K562 (cell line): ENCODE data around the gene ATXN1. TPM values are rescaled to one million over a fixed set of nuclear protein-coding genes. Genes with fewer than 3 reads are reported as not detected.

Experiments
- ATAC-seq: fragments of 200-7000 bp; cut with Tn5 transposase; 3 replicates; pipeline ENCODE4 v1.9.1; 2020; ENCODE audit warnings: moderate library complexity
- BruUV-seq: library from RNA; stranded (reverse); fragments of 400-500 nt; replicated peaks from 2 replicates; lab custom pipeline; 2021; lab: Mats Ljungman, UMichigan
- CTCF ChIA-PET: fragments of 300-600 bp; formaldehyde crosslinking; extraction: SDS; loops from one replicate; lab custom pipeline; 2021; ENCODE audit warnings: low intra/inter-chr PET ratio; lab: Yijun Ruan, JAX
- POLR2A ChIA-PET: fragments of 300-600, 350-650 bp; sonication (Branson Sonifier 250); formaldehyde crosslinking; extraction: SDS; loops from one replicate; lab custom pipeline; 2021; ENCODE audit warnings: antibody characterized with exemption, inconsistent platforms; lab: Yijun Ruan, JAX
- DNase-seq, 4 experiments: peaks; one replicate each; pipeline versions ENCODE4 v3.0.0 to v3.0.0-alpha.2; 2011 to 2018; ENCODE audit warnings: low spot score in 3 of 4, mixed read lengths in 3 of 4; ENCODE audit errors: extremely low read depth in 1 of 4
- FAIRE-seq: peaks from 2 replicates; lab custom pipeline; 2011; peaks lifted over from hg19 to GRCh38; lab: Jason Lieb, UNC
- H2AFZ ChIP-seq: 2 replicates; pipeline ENCODE4 v1.6.0; 2011; ENCODE audit warnings: low read depth, low read length, control low read depth, inconsistent platforms
- H3K27ac ChIP-seq: fragments of 200-600 bp; 3 replicates; pipeline ENCODE4 v1.8.0; 2011; ENCODE audit warnings: low read depth, mild to moderate bottlenecking, control low read depth, inconsistent platforms, low read length, moderate library complexity, mixed read lengths; ENCODE audit errors: extremely low read depth
- H3K27me3 ChIP-seq, 2 experiments: fragments of 300-600 bp in 1 of 2; 2 replicates in 1 of 2; 3 replicates in 1 of 2; pipeline versions ENCODE4 v1.6.0 to v1.8.0; 2011; ENCODE audit warnings: inconsistent platforms in 2 of 2, low read length in 2 of 2, mild to moderate bottlenecking in 1 of 2, mixed read lengths in 1 of 2, moderate library complexity in 1 of 2; ENCODE audit not compliant: control insufficient read depth in 2 of 2, insufficient read depth in 2 of 2
- H3K36me3 ChIP-seq: fragments of 300-600 bp; 3 replicates; pipeline ENCODE4 v1.8.0; 2011; ENCODE audit warnings: mild to moderate bottlenecking, low read length, inconsistent platforms; ENCODE audit not compliant: control insufficient read depth, insufficient read depth
- H3K4me1 ChIP-seq, 2 experiments: fragments of 200-600 bp in 1 of 2; replicated peaks in 1 of 2; 2 replicates in 1 of 2; 3 replicates in 1 of 2; pipeline versions ENCODE4 v1.5.1 to v1.8.0; 2011; ENCODE audit warnings: inconsistent platforms in 2 of 2, low read length in 2 of 2, mild to moderate bottlenecking in 1 of 2, mixed read lengths in 1 of 2, moderate library complexity in 1 of 2; ENCODE audit not compliant: control insufficient read depth in 2 of 2, insufficient read depth in 2 of 2
- H3K4me2 ChIP-seq: 2 replicates; pipeline ENCODE4 v1.6.1; 2011; ENCODE audit warnings: low read length, control low read depth, inconsistent platforms, mixed read lengths; ENCODE audit not compliant: insufficient read depth
- H3K4me3 ChIP-seq: fragments of 200-600 bp; sonication (generic), shearing (Covaris generic); 2 replicates; pipeline ENCODE4 v1.5.1; 2016; ENCODE audit warnings: control low read depth, inconsistent platforms
- H3K79me2 ChIP-seq: fragments of 200-600 bp; 3 replicates; pipeline ENCODE4 v1.8.0; 2011; ENCODE audit warnings: low read length, inconsistent platforms; ENCODE audit not compliant: control insufficient read depth, insufficient read depth
- H3K9ac ChIP-seq, 2 experiments: 2 replicates each; pipeline versions ENCODE4 v1.6.0 to v1.6.1; 2011; ENCODE audit warnings: low read depth in 2 of 2, low read length in 2 of 2, control low read depth in 1 of 2, inconsistent platforms in 1 of 2, mild to moderate bottlenecking in 1 of 2, mixed read lengths in 1 of 2; ENCODE audit not compliant: insufficient read depth in 1 of 2
- H3K9me1 ChIP-seq: one replicate; pipeline ENCODE4 v1.6.0; 2011; ENCODE audit warnings: inconsistent platforms, mild to moderate bottlenecking, low read length, moderate library complexity; ENCODE audit not compliant: control insufficient read depth, insufficient read depth
- H3K9me3 ChIP-seq: replicated peaks from 2 replicates; pipeline ENCODE4 v1.5.1; 2011; ENCODE audit warnings: low read depth, low read length, inconsistent platforms; ENCODE audit not compliant: control insufficient read depth, insufficient read depth
- H4K20me1 ChIP-seq: replicated peaks from 2 replicates; pipeline ENCODE4 v1.6.1; 2011; ENCODE audit warnings: low read length, inconsistent platforms, mixed read lengths; ENCODE audit not compliant: control insufficient read depth, insufficient read depth
- ATF3 ChIP-seq, 2 experiments: fragments of 450-650 bp in 1 of 2; sonication (generic) in 1 of 2; formaldehyde crosslinking in 1 of 2; IDR thresholded peaks in 1 of 2; conservative IDR thresholded peaks in 1 of 2; 2 replicates each; pipeline versions ENCODE4 v1.6.1 to v1.8.1; 2016 to 2023; ENCODE audit warnings: mild to moderate bottlenecking in 2 of 2, moderate library complexity in 2 of 2, inconsistent platforms in 1 of 2, missing genetic modification reagents in 1 of 2
- FOXP1 ChIP-seq: sonication (generic); formaldehyde crosslinking; IDR thresholded peaks from 2 replicates; pipeline ENCODE4 v1.8.0; 2022; ENCODE audit warnings: mild to moderate bottlenecking, missing genetic modification reagents
- HDAC2 ChIP-seq: fragments of 450-650 bp; IDR thresholded peaks from 2 replicates; pipeline ENCODE4 v1.6.1; 2016; ENCODE audit warnings: mild to moderate bottlenecking
- TEAD4 ChIP-seq, 2 experiments: sonication (generic) in 1 of 2; formaldehyde crosslinking in 1 of 2; IDR thresholded peaks; 2 replicates each; pipeline versions ENCODE4 v1.6.1 to v1.8.0; 2012 to 2022; ENCODE audit warnings: borderline replicate concordance in 1 of 2, inconsistent platforms in 1 of 2, low read length in 1 of 2, mild to moderate bottlenecking in 1 of 2, missing genetic modification reagents in 1 of 2
- ZBTB49 ChIP-seq: sonication (generic); formaldehyde crosslinking; IDR thresholded peaks from 2 replicates; pipeline ENCODE4 v1.8.0; 2022; ENCODE audit warnings: missing genetic modification reagents, mild to moderate bottlenecking, borderline replicate concordance
- ZNF121 ChIP-seq: sonication (generic); formaldehyde crosslinking; conservative IDR thresholded peaks from 2 replicates; pipeline ENCODE4 v1.8.0; 2022; ENCODE audit warnings: missing genetic modification reagents
- WGBS: fragments of 100-300 bp; shearing (Covaris generic); methylation state at CpG from one replicate; pipeline ENCODE4 v1.1.6; 2016; ENCODE audit warnings: low coverage, mixed read lengths; ENCODE audit not compliant: insufficient coverage; ENCODE audit errors: missing lambda C conversion rate; 5-methylcytosine and 5-hydroxymethylcytosine counted together
- in situ Hi-C: fragments of 300-500 bp; cut with MboI; formaldehyde crosslinking; loops from 4 replicates; pipeline ENCODE4 v1.15.0; 2018; ENCODE audit warnings: inconsistent platforms, mixed read lengths
- intact Hi-C: fragments of 100-400 bp; cut with micrococcal nuclease; formaldehyde crosslinking; loops from 2 replicates; pipeline ENCODE4 v1.14.2; 2022
- polyA plus RNA-seq, 8 experiments: library from polyadenylated mRNA; depleted of rRNA in 4 of 8; stranded (reverse) in 5 of 8; unstranded in 3 of 8; fragments of >200 nt; fragmentation: Nextera tagmentation in 2 of 8; fragmentation: Illumina TruSeq in 1 of 8; extraction: Ambion mirVana in 2 of 8; extraction: Trizol in 1 of 8; gene quantifications; 2 replicates each; pipeline versions ENCODE4 v1.2.1 to v1.2.3, GENCODE V29; 2011 to 2014; ENCODE audit warnings: inconsistent platforms in 1 of 8, missing spikeins in 1 of 8
- total RNA-seq, 7 experiments: library from RNA; depleted of rRNA in 6 of 7; stranded (reverse); fragments of >200 nt in 6 of 7; fragmentation: Illumina TruSeq in 2 of 7; extraction: Trizol in 2 of 7; gene quantifications; 2 replicates each; pipeline versions ENCODE4 v1.2.1 to v1.2.3, GENCODE V29; 2011 to 2021; ENCODE audit warnings: low replicate concordance in 1 of 7

Gene ATXN1
- total and polyA plus RNA-seq, 9 of the 15 experiments (the other 6 are each of a cell fraction or from before 2014, with no cell fraction given), result under 0.01 to 1.2 (median 0.58) TPM

GRCh38 chr6:16679050-16679449 lies 82.2 kb downstream of the ATXN1 start:
- TF ChIP-seq TEAD4 (IDR thresholded peaks at IDR 0.05; ENCODE audit: low read length) (no peak), TEAD4 (CRISPR knock-in tag; IDR thresholded peaks at IDR 0.05; ENCODE audit: borderline replicate concordance) (no peak), ZNF121 (CRISPR knock-in tag) (no peak)
- no TSS peak for BruUV-seq
- Histone ChIP-seq H3K4me3 (no peak overlapping the region), H3K4me1 (no peaks in the 10 kb centered on the region), H3K4me2 (no peak overlapping the region), H3K9ac (no peak overlapping the region), H2AFZ (no peak overlapping the region), H3K36me3 (no peaks in the 10 kb centered on the region), H3K79me2 (no peaks in the 10 kb centered on the region), H4K20me1 (no peaks in the 10 kb centered on the region), H3K27ac (no peak overlapping the region), H3K9me1 (no peaks in the 10 kb centered on the region), H3K27me3 (peaks cover 0 to 4% of the 10 kb centered on the region in 2 experiments; a peak in 1 of 5 replicates), H3K9me3 (no peaks in the 10 kb centered on the region)
- in situ Hi-C loops (no loop called here), intact Hi-C loops (no loop called here)
- ChIA-PET CTCF (no interaction called here), POLR2A (no interaction called here)
- no peak for ATAC-seq
- FAIRE-seq, result no peak
- WGBS, result 0% methylated on average over 1 of the region's 1 CpG
- DNase-seq, result no peak

- Histone ChIP-seq H3K4me3 (no peak overlapping the region), H3K36me3 (no peaks in the 10 kb centered on the region), H3K9ac (no peak overlapping the region), H3K4me1 (no peaks in the 10 kb centered on the region), H3K79me2 (no peaks in the 10 kb centered on the region), H3K27me3 (no peaks in the 10 kb centered on the region; a peak in 1 of 5 replicates), H2AFZ (no peak overlapping the region), H3K9me3 (no peaks in the 10 kb centered on the region), H4K20me1 (no peaks in the 10 kb centered on the region), H3K4me2 (no peak overlapping the region), H3K9me1 (no peaks in the 10 kb centered on the region), H3K27ac (no peak overlapping the region)
- TF ChIP-seq FOXP1 (no peak), ZBTB49 (no peak), ATF3 (IDR thresholded peaks at IDR 0.05) (no peak), ATF3 (CRISPR knock-in tag; conservative IDR thresholded peaks at IDR 0.05) (no peak), HDAC2 (no peak)
- in situ Hi-C loops, result no loop called here
- WGBS, result 0% methylated on average over 2 of the region's 2 CpGs
- POLR2A ChIA-PET, result no interaction called here
- FAIRE-seq, result no peak
- no peak for DNase-seq
- no peak for ATAC-seq
- CTCF ChIA-PET, result no interaction called here
- intact Hi-C loops, result no loop called here
- no TSS peak for BruUV-seq
These were observed 83.8 kb downstream of the ATXN1 start for GRCh38 chr6:16677458-16677857.
